Skeletal muscle tissue (tissue), 4 donors: Measurements from ENCODE around the gene GRM7. TPM values are rescaled to one million over a fixed set of nuclear protein-coding genes. Genes with fewer than 3 reads are reported as not detected.

Experiments used
- H3K27ac ChIP-seq: one replicate; pipeline ENCODE4 v1.7.0; 2013; ENCODE audit warnings: mild to moderate bottlenecking, low read depth, low read length, inconsistent platforms
- H3K27me3 ChIP-seq, 3 donors: one replicate each; pipeline ENCODE4 v1.7.0; 2013; ENCODE audit warnings: low read length in 3 of 3; ENCODE audit not compliant: control insufficient read depth in 3 of 3, insufficient read depth in 3 of 3
- H3K36me3 ChIP-seq, 3 donors: one replicate each; pipeline ENCODE4 v1.7.0; 2013; ENCODE audit warnings: low read length in 3 of 3; ENCODE audit not compliant: control insufficient read depth in 3 of 3, insufficient read depth in 3 of 3
- H3K4me1 ChIP-seq, 3 donors: one replicate each; pipeline ENCODE4 v1.7.0; 2013; ENCODE audit warnings: low read length in 3 of 3, mild to moderate bottlenecking in 3 of 3; ENCODE audit not compliant: control insufficient read depth in 3 of 3, insufficient read depth in 3 of 3
- H3K4me3 ChIP-seq, 3 donors: one replicate each; pipeline ENCODE4 v1.7.0; 2013; ENCODE audit warnings: low read length in 3 of 3
- H3K9ac ChIP-seq, 3 donors: one replicate each; pipeline ENCODE4 v1.7.0; 2013; ENCODE audit warnings: low read length in 3 of 3, mild to moderate bottlenecking in 3 of 3, moderate library complexity in 2 of 3, low read depth in 1 of 3
- H3K9me3 ChIP-seq, 3 donors: one replicate each; pipeline ENCODE4 v1.7.0; 2013; ENCODE audit warnings: low read length in 3 of 3; ENCODE audit not compliant: control insufficient read depth in 3 of 3
- total RNA-seq: library from RNA; depleted of rRNA; stranded (reverse); fragments of >200 nt; gene quantifications from one replicate; pipeline ENCODE4 v1.2.3, GENCODE V29; 2014
- donor health status: Osteomylitis.

GRM7 gene
- total RNA-seq, 1 donor from 2014 or later, result 1.0 TPM

- no peak overlapping the region for H3K27ac ChIP-seq
- H3K36me3 ChIP-seq, result no peaks in the 10 kb centered on the region
- H3K9ac ChIP-seq, result no peak overlapping the region
- no peaks in the 10 kb centered on the region for H3K9me3 ChIP-seq
- no peaks in the 10 kb centered on the region for H3K27me3 ChIP-seq
- H3K4me3 ChIP-seq, result no peak overlapping the region
- H3K4me1 ChIP-seq, result no peaks in the 10 kb centered on the region
These were observed 840.1 kb downstream of the GRM7 start for GRCh38 chr3:7700977-7701376.

- Histone ChIP-seq H3K27ac (no peak overlapping the region), H3K27me3 (no peaks in the 10 kb centered on the region), H3K36me3 (no peaks in the 10 kb centered on the region), H3K4me1 (no peaks in the 10 kb centered on the region), H3K9me3 (no peaks in the 10 kb centered on the region), H3K9ac (no peak overlapping the region), H3K4me3 (no peak overlapping the region)
These were observed 846.3 kb downstream of the GRM7 start for GRCh38 chr3:7707187-7707586.

GRCh38 chr3:7709376-7710082, 848.6 kb downstream of the GRM7 start:
- Histone ChIP-seq H3K9ac (no peak overlapping the region), H3K9me3 (no peaks in the 10 kb centered on the region), H3K27me3 (no peaks in the 10 kb centered on the region), H3K27ac (no peak overlapping the region), H3K36me3 (no peaks in the 10 kb centered on the region), H3K4me3 (no peak overlapping the region), H3K4me1 (no peaks in the 10 kb centered on the region)

- no peak overlapping the region for H3K9ac ChIP-seq
- no peaks in the 10 kb centered on the region for H3K27me3 ChIP-seq
These were observed 849.4 kb downstream of the GRM7 start for GRCh38 chr3:7710284-7710683.

GRCh38 chr3:7713724-7714123, 852.8 kb downstream of the GRM7 start:
- no peaks in the 10 kb centered on the region for H3K36me3 ChIP-seq
- no peaks in the 10 kb centered on the region for H3K9me3 ChIP-seq
- no peaks in the 10 kb centered on the region for H3K4me1 ChIP-seq
- no peaks in the 10 kb centered on the region for H3K27me3 ChIP-seq
- no peak overlapping the region for H3K9ac ChIP-seq
- no peak overlapping the region for H3K4me3 ChIP-seq
- no peak overlapping the region for H3K27ac ChIP-seq

More at GRCh38 chr3:7710284-7710683, 849.4 kb downstream of the GRM7 start:
- Histone ChIP-seq H3K36me3 (no peaks in the 10 kb centered on the region), H3K27ac (no peak overlapping the region), H3K4me1 (no peaks in the 10 kb centered on the region), H3K4me3 (no peak overlapping the region), H3K9me3 (no peaks in the 10 kb centered on the region)

- no peaks in the 10 kb centered on the region for H3K27me3 ChIP-seq
- H3K4me1 ChIP-seq, result no peaks in the 10 kb centered on the region
- H3K36me3 ChIP-seq, result no peaks in the 10 kb centered on the region
- H3K9ac ChIP-seq, result no peak overlapping the region
- no peak overlapping the region for H3K4me3 ChIP-seq
- no peak overlapping the region for H3K27ac ChIP-seq
- no peaks in the 10 kb centered on the region for H3K9me3 ChIP-seq
These were observed 859.9 kb downstream of the GRM7 start for GRCh38 chr3:7720649-7721297.

- no peaks in the 10 kb centered on the region for H3K4me1 ChIP-seq
- H3K36me3 ChIP-seq, result no peaks in the 10 kb centered on the region
- no peak overlapping the region for H3K4me3 ChIP-seq
- H3K9me3 ChIP-seq, result no peaks in the 10 kb centered on the region
- no peaks in the 10 kb centered on the region for H3K27me3 ChIP-seq
- H3K27ac ChIP-seq, result no peak overlapping the region
- H3K9ac ChIP-seq, result no peak overlapping the region
These were observed 861.0 kb downstream of the GRM7 start for GRCh38 chr3:7721869-7722268.

GRCh38 chr3:7728566-7729519, 867.9 kb downstream of the GRM7 start:
- no peaks in the 10 kb centered on the region for H3K9me3 ChIP-seq
- H3K27me3 ChIP-seq, result no peaks in the 10 kb centered on the region
- H3K27ac ChIP-seq, result no peak overlapping the region
- H3K36me3 ChIP-seq, result no peaks in the 10 kb centered on the region
- no peak overlapping the region for H3K9ac ChIP-seq
- H3K4me3 ChIP-seq, result no peak overlapping the region
- no peaks in the 10 kb centered on the region for H3K4me1 ChIP-seq

- no peak overlapping the region for H3K4me3 ChIP-seq
These were observed 873.0 kb downstream of the GRM7 start for GRCh38 chr3:7733933-7734332.

GRCh38 chr3:7734456-7734855, 873.5 kb downstream of the GRM7 start:
- no peaks in the 10 kb centered on the region for H3K36me3 ChIP-seq
- H3K27ac ChIP-seq, result no peak overlapping the region
- H3K4me1 ChIP-seq, result no peaks in the 10 kb centered on the region
- no peak overlapping the region for H3K9ac ChIP-seq
- H3K4me3 ChIP-seq, result no peak overlapping the region
- H3K27me3 ChIP-seq, result no peaks in the 10 kb centered on the region
- H3K9me3 ChIP-seq, result no peaks in the 10 kb centered on the region

More at GRCh38 chr3:7733933-7734332, 873.0 kb downstream of the GRM7 start:
- no peak overlapping the region for H3K9ac ChIP-seq
- no peak overlapping the region for H3K27ac ChIP-seq
- H3K27me3 ChIP-seq, result no peaks in the 10 kb centered on the region
- H3K9me3 ChIP-seq, result no peaks in the 10 kb centered on the region
- no peaks in the 10 kb centered on the region for H3K36me3 ChIP-seq
- H3K4me1 ChIP-seq, result no peaks in the 10 kb centered on the region
